Activated B cell treated with CpG ODN at 0.5 μM for 24 hours (primary cell): ENCODE measurements around the gene CSMD2. TPM values are rescaled to one million over a fixed set of nuclear protein-coding genes. Genes with fewer than 3 reads are reported as not detected.

Experiments used
- ATAC-seq: fragments of 200-7000 bp; cut with Tn5 transposase; one replicate; pipeline ENCODE4 v1.10.0; 2021; ENCODE audit warnings: low read depth, mild to moderate bottlenecking, moderate library complexity
- CTCF ChIA-PET: fragments of 350-600 bp; sonication (Branson Sonifier 250); formaldehyde crosslinking; loops from one replicate; lab custom pipeline; 2021; ENCODE audit warnings: antibody characterized with exemption; lab: Charles Lee
- POLR2A ChIA-PET: fragments of 350-600 bp; sonication (Branson Sonifier 250); formaldehyde crosslinking; loops from one replicate; lab custom pipeline; 2021; ENCODE audit warnings: antibody characterized with exemption; lab: Charles Lee
- DNase-seq: peaks from one replicate; pipeline ENCODE4 v3.0.0; 2022
- H3K27ac Mint-ChIP-seq: one replicate; pipeline ENCODE4 v1.8.0; 2020; ENCODE audit warnings: mixed read lengths
- H3K27me3 Mint-ChIP-seq: one replicate; pipeline ENCODE4 v1.8.0; 2021; ENCODE audit warnings: mixed read lengths
- H3K36me3 Mint-ChIP-seq: one replicate; pipeline ENCODE4 v1.8.0; 2021; ENCODE audit warnings: low read depth, mixed read lengths
- H3K4me1 Mint-ChIP-seq: one replicate; pipeline ENCODE4 v1.8.0; 2021; ENCODE audit warnings: mixed read lengths
- H3K4me3 Mint-ChIP-seq: one replicate; pipeline ENCODE4 v1.8.0; 2020; ENCODE audit warnings: mild to moderate bottlenecking, mixed read lengths
- H3K9me3 Mint-ChIP-seq: one replicate; pipeline ENCODE4 v1.8.0; 2020; ENCODE audit warnings: mixed read lengths
- CTCF ChIP-seq: fragments of 200-600 bp; IDR thresholded peaks from one replicate; pipeline ENCODE4 v1.8.0; 2022; ENCODE audit warnings: antibody characterized with exemption, mild to moderate bottlenecking
- intact Hi-C: fragments of 100-400 bp; cut with micrococcal nuclease; formaldehyde crosslinking; loops from one replicate; pipeline ENCODE4 v1.15.1; 2024
- total RNA-seq: library from RNA; stranded (reverse); gene quantifications from 2 replicates; pipeline ENCODE4 v1.2.3, GENCODE V29; 2022

The CSMD2 gene
- total RNA-seq, 1 donor from 2014 or later, result not detected

GRCh38 chr1:33576821-33577599 is 588.0 kb downstream of the CSMD2 start:
- ChIA-PET CTCF (no interaction called here), POLR2A (no interaction called here)
- ATAC-seq, result no peak
- Mint-ChIP-seq H3K4me1 (no peaks in the 10 kb centered on the region), H3K4me3 (no peak overlapping the region), H3K27ac (no peak overlapping the region), H3K36me3 (no peaks in the 10 kb centered on the region), H3K9me3 (peaks cover 2% of the 10 kb centered on the region), H3K27me3 (peaks cover 22% of the 10 kb centered on the region)
- TF ChIP-seq CTCF, result no peak
- intact Hi-C loops, result no loop called here
- no peak for DNase-seq

- no peaks in the 10 kb centered on the region for H3K4me1 Mint-ChIP-seq
- peaks cover 2% of the 10 kb centered on the region for H3K9me3 Mint-ChIP-seq
- intact Hi-C loops, result no loop called here
- no peak for ATAC-seq
- no peaks in the 10 kb centered on the region for H3K36me3 Mint-ChIP-seq
- DNase-seq, result no peak
- H3K4me3 Mint-ChIP-seq, result no peak overlapping the region
- TF ChIP-seq CTCF, result no peak
- ChIA-PET CTCF (no interaction called here), POLR2A (no interaction called here)
- peaks cover 26% of the 10 kb centered on the region for H3K27me3 Mint-ChIP-seq
- no peak overlapping the region for H3K27ac Mint-ChIP-seq
Observed at GRCh38 chr1:33575324-33575879, 589.6 kb downstream of the CSMD2 start.

- intact Hi-C loops, result no loop called here
- Mint-ChIP-seq H3K36me3 (no peaks in the 10 kb centered on the region), H3K27me3 (peaks cover 26% of the 10 kb centered on the region), H3K4me1 (no peaks in the 10 kb centered on the region), H3K9me3 (peaks cover 2% of the 10 kb centered on the region), H3K27ac (no peak overlapping the region), H3K4me3 (no peak overlapping the region)
- ATAC-seq (no peak), DNase-seq (no peak)
- no peak for TF ChIP-seq CTCF
- ChIA-PET CTCF (no interaction called here), POLR2A (no interaction called here)
Observed at GRCh38 chr1:33573661-33574060, 591.4 kb downstream of the CSMD2 start.

GRCh38 chr1:33572387-33572786 is 592.6 kb downstream of the CSMD2 start:
- ChIA-PET CTCF (no interaction called here), POLR2A (no interaction called here)
- Mint-ChIP-seq H3K36me3 (no peaks in the 10 kb centered on the region), H3K27me3 (peaks cover 26% of the 10 kb centered on the region), H3K4me3 (no peak overlapping the region), H3K4me1 (no peaks in the 10 kb centered on the region), H3K9me3 (peaks cover 2% of the 10 kb centered on the region), H3K27ac (no peak overlapping the region)
- intact Hi-C loops, result no loop called here
- ATAC-seq, result no peak
- no peak for DNase-seq
- no peak for TF ChIP-seq CTCF

- no peak for TF ChIP-seq CTCF
- H3K9me3 Mint-ChIP-seq, result peaks cover 2% of the 10 kb centered on the region
- H3K4me1 Mint-ChIP-seq, result no peaks in the 10 kb centered on the region
- POLR2A ChIA-PET, result no interaction called here
- ATAC-seq, result no peak
- H3K36me3 Mint-ChIP-seq, result no peaks in the 10 kb centered on the region
- no peak overlapping the region for H3K27ac Mint-ChIP-seq
- intact Hi-C loops, result no loop called here
- CTCF ChIA-PET, result no interaction called here
- DNase-seq, result no peak
- no peak overlapping the region for H3K4me3 Mint-ChIP-seq
- H3K27me3 Mint-ChIP-seq, result peaks cover 17% of the 10 kb centered on the region
Observed at GRCh38 chr1:33569331-33569730, 595.7 kb downstream of the CSMD2 start.
